Fibroblast of the aortic adventitia (primary cell): Measurements from ENCODE around the gene OTUD4. TPM values are rescaled to one million over a fixed set of nuclear protein-coding genes. Genes with fewer than 3 reads are reported as not detected.

Experiments used
- DNase-seq: peaks from one replicate; pipeline ENCODE4 v3.0.0-alpha.2; 2010; ENCODE audit warnings: low read depth
- H3K4me3 ChIP-seq: 2 replicates; pipeline ENCODE4 v1.5.1; 2011; ENCODE audit warnings: low read depth, mild to moderate bottlenecking, control low read depth, low read length, moderate library complexity
- CTCF ChIP-seq: IDR thresholded peaks from 2 replicates; pipeline ENCODE4 v1.5.1; 2011; ENCODE audit warnings: mild to moderate bottlenecking, low read length, control low read depth, inconsistent platforms; ENCODE audit not compliant: insufficient read depth
- small RNA-seq: library from RNA; depleted of rRNA; stranded (forward); fragments of <200 nt; gene quantifications from one replicate; pipeline ENCODE3, GENCODE V24; 2012
- total RNA-seq: library from RNA; depleted of rRNA; stranded (reverse); fragments of >200 nt; gene quantifications from 2 replicates; pipeline ENCODE4 v1.2.3, GENCODE V29; 2012; ENCODE audit warnings: low replicate concordance

OTUD4 gene
- total RNA-seq, 1 donor = 36.1 TPM

- no peak overlapping the region for H3K4me3 ChIP-seq
- DNase-seq = no peak
- TF ChIP-seq CTCF = no peak
These were observed 96.3 kb downstream of the OTUD4 start for GRCh38 chr4:145083891-145084605.

Small RNA genes within 50 kb of the gene (small RNA-seq; reads per million reads assigned to genes)
- not detected for gene RF00019

Other genes with a start within 250 kb of the OTUD4 start
- gene ANAPC10, start 82.4 kb downstream of the OTUD4 start, total RNA-seq = 4.9 and 33.0 TPM in 2 replicates
- gene ABCE1, start 82.3 kb downstream of the OTUD4 start, total RNA-seq = 144 and 152 TPM in 2 replicates